Measurements from ENCODE around the gene TLE2.

- TF ChIP-seq CTCF (IDR thresholded peaks at IDR 0.05) (no peak), POLR2A (IDR thresholded peaks at IDR 0.05) (no peak)
Measured at GRCh38 chr19:3025549-3025886, 3.6 kb downstream of the TLE2 start.
